HG02981 (cell line): ENCODE data around the gene MANSC4.
A peak's percentile ranks its signal among the peaks of the same experiment; 100 is the strongest.

Experiments
- ATAC-seq: cut with Tn5 transposase; IDR thresholded peaks from one replicate; pipeline ENCODE4 v1.9.1; 2021; ENCODE audit warnings: mild to moderate bottlenecking, moderate library complexity; ENCODE audit not compliant: unreplicated experiment

The MANSC4 gene

DNA sequence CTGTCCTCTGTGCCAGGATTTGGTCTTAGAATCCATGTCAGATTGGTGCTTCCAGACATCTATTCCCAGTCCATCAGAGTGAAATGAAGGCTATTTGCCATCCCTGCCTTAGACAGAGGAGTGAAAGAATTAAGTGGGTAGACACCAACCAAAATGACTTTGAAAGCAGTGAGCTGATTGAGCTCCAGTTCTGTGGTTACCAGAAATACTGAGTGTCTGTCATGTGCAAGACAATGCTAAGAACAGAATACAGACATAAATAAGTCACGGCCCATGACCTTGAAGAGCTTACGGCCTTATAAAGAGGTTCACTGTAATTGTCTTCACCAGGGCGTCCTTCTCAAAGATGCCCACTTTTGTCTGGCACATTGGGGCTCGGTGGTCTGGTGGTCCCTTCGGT lies 21.6 kb upstream of the MANSC4 start:
- ATAC-seq: no peak

DNA sequence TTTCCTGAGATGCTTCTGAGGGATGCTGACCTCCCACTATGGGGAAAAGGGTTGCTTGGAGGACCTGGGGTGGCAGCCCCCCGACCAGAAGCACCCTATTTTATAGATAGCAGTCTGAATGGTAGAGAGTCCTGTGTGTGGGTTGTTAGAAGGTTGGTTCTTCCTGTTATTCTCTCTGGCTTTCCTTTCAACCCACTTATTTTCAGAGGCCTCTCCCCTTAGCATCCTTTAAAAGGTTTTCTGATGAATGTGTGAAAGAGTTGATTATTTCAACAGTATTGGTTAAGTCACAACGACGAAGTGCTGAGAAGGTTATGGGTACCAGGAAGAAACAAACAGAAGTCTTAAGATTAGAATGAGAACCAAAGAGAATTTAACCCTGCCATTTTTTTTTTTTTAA lies 20.8 kb upstream of the MANSC4 start:
- no peak for ATAC-seq

DNA sequence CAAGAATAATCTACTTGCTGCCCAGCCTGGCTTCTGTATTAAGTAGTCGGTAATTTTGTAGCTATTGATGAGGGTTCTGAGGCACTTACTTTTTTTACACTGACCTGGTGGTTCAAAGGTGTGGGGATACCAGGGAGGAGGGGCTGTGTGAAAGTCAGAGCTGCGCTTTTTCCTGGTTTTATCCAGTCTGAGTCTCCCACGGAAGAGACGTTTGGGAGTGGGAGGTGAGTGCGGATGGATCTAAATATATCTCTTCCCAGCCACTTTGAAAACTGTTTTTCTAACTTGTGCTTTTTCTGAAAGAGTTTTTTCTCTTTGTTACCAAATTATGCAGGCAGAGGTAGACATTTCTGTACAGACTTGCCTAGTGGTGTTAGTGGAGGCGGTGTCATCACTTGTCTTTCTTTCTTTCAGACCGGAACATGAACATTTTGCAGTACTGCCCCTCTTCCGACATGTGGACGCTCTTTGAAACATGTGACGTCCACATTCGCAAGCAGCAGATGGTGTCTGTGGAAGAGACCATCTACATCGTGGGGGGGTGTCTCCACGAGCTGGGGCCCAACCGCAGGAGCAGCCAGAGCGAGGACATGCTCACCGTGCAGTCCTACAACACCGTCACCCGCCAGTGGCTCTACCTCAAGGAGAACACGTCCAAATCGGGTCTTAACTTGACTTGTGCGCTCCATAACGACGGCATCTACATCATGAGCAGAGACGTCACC lies 17.4 kb upstream of the MANSC4 start:
- no peak for ATAC-seq

DNA sequence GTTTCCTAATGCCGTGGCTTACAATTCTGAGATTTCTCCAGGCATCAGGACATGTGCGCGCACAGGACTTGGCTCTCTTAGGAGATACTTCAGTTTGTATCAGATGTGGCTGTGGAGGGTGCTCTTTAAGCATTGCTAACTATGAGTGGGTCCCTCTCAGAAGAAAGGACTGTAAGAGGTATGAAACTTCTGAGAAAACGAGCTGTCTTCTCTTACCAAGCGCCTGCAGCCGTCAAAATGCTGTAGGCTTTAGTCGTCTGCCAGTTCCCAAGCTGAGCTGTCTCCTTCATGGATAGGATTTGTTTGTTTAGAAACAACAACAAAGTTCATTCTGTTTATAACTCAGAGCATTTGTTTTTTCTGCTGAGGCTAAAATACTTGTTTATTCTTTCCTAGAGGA lies 16.1 kb upstream of the MANSC4 start:
- no peak for ATAC-seq

DNA sequence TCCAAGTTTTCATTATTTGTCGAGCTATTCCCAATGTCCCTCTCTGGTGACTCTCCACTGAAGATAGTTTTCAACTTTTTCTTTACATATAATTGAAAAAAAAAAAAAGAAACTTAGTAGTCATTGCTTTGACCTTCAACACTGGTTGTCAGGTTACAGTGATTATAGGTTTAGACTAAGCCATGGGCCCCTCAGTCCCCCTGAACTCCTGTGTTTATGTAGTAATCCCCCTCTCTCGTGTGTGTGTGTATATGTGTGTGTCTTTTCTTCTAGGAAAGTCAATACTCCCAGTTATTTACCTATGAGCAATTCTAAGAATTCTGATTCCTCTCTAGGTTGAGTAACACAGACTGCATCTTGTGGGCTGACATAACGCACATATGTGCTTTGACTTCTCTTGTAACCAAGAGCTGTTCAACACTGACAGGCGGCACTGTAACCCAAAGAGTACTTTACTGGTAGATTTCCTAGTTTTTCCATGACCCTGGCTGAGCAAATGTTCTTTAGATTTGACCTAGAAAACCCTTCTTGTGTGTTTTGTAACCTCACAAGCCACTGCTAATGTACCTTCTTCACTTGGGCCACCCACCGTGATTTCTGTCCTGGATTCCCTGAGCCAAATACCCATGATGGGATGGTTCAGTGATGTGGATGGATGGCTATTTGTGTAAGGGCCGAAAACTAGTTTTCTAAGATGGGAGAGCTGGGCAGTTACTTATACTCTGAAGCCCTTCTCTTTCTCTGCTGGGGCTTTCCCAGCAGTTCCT lies 15.0 kb upstream of the MANSC4 start:
- no peak for ATAC-seq

DNA sequence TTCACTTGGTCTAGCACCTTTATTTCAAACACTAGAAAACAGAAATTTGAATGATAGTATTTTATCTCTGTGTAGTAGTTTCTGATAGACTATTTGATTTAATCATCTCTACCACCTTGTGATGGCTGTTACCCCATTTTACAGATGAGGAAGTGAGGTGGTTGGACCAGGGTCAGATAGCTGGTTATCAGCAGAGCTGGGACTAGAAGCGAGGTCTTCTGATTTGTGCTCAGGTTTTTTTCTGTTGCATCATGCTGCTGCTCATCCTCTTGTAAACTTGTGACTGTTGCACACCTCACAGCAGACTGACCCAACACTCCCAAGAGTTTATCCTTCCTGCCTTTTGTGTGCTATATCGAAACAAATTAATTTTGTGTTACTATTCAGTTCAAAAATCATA lies 10.1 kb upstream of the MANSC4 start:
- ATAC-seq: no peak

DNA sequence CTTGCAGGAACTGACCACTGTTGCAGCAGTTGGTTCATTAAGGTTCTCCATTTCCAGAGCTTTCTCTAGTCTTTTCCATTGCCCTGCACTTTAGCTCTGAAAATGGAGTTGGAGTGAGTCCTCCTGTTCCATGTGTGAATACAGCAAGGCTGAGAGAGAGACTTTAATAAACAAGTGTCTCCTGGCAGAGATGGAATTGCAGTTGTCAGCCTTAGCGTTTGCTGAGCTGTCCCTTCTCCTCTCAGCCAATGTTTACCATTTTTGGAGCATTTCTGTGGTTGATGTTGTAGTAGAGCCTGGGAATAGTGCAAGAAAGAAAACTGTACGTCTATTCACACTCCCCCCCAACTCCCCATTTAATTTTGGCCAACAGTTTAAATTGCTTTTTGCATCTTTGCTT lies 7.5 kb upstream of the MANSC4 start:
- no peak for ATAC-seq

DNA sequence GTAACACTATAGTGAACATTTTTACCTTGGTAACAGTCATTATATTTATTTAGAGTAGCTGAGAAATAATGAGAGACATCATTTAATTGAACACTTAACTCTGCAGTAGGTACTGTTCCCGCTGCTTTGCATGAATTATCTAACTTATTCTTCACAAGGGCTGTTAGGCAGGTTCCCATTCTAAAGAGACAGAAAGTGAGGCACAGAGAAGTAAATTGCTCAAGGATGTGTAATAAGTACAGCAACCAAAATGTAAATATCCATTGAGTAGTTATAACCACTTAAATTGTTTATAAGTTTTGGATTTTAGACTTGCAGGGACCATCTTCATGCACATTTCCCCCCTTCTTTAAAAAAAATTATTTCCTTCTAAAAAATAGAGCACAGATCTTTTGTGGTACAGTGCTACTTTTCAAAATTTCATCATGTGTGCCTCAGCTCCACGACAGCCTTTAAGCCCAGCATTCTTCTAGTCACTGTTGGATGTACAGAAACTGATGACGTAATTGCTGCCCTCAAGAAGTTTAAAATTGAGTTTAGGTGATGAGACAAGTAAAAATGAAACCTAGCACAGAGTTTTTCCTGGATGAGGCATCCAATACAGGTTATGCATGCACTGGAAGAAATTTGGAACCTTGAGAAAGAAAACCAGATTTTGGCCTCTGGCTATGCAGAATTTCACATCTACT lies 6.0 kb upstream of the MANSC4 start:
- no peak for ATAC-seq

DNA sequence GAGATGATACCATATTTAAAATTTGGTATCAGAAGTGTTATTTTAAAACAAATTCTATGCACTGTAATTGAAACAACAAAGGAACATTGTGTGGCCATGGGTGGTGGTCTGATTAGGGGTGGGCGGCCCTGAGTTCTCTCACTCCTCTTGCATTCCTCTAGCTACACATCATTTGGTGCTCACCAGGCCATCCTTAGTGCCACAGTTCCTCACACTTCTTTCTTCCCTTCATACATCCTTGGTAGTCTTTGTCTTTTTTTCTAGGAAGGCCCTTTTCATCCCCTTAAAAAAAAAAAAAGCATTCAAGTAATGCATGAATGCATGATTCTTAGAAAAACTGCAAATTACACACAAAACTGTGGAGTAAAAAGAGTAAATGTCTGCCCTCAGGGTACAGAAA lies 2.4 kb upstream of the MANSC4 start:
- no peak for ATAC-seq

DNA sequence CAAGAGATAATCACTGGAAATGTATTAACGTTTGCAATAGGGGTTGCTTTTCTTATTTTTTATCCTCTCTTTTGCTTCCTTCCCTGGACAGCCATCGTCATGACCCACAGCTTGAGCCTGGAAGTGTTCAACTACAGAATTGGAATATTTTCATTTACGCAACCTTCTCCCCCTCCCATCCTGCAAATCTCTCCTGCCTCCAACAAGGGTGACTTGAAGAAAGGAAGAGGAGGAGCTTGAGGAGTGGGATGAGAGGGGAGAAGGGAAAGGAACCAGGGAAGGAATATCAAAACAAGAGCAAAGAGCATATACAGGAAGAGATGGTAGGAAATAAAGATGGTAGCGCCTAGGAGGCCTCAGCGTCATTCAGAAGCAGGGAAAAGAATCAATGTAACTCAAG lies 1.6 kb upstream of the MANSC4 start:
- no peak for ATAC-seq

DNA sequence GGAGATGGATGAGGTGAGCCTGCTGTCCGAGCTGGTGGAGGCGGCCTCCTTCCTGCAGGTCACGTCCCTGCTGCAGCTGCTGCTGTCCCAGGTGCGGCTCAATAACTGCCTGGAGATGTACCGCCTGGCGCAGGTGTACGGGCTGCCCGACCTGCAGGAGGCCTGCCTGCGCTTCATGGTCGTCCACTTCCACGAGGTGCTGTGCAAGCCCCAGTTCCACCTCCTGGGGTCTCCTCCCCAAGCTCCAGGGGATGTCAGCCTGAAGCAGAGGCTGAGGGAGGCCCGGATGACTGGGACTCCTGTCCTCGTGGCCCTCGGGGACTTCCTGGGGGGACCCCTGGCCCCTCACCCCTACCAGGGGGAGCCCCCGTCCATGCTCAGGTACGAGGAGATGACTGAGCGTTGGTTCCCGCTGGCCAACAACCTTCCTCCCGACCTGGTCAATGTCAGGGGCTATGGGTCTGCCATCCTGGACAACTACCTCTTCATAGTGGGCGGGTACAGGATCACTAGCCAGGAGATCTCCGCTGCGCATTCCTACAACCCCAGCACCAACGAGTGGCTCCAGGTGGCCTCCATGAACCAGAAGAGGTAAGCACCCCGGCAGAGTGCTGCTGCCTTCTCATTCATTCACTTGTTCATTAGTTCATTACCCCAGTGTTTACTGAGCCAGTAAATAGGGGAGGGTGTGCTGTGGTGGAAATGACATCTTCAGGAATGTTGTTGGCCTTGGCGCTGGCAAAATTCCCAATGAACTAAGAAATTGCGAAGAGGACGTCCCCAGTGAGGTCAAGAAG lies 774 bp upstream of the MANSC4 start:
- peak; percentile 27 for ATAC-seq

DNA sequence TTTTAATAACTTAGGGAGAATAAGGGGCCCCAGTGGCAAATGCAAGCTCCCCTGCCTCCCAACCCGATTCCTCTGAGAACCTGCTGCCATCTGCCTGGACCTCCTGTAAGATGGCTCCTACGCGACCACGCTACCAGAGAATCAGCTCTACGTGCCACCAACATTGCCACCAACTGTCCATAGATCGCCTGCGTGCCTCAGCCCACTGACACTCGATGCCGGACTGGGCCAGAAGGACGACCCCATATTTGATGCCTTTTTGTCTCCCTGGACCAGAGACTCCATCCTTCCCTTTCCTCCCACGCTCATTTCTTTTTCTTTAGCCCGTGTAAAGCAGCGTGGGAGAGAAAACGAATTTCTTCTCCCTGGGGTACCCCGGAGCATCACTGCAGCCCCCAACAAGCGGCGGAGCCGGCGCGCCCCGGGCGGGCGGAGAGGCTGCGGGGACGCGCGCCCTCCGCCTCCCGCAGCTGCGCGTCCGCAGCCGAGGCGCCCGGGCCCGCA lies 568 bp downstream of the MANSC4 start:
- peak; percentile 54 for ATAC-seq

DNA sequence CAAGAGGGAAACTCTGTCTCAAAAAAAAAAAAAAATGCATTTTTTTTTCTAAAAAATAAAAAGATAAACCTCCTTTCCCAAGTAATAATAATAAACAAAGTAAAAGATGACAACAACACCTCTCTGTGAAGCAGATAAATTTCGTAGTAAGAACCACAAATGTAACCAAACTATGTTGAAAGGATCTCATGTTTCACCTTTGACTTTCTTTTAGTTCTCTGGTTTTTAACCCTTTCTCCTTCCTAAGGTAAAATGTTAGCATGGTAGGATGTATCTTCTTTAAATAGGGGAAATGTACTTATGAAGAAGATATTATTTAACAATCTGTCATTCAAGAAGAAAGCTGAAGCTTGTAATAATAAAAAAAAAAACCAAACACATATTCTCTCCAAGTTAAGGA lies 1.8 kb downstream of the MANSC4 start:
- ATAC-seq: no peak

DNA sequence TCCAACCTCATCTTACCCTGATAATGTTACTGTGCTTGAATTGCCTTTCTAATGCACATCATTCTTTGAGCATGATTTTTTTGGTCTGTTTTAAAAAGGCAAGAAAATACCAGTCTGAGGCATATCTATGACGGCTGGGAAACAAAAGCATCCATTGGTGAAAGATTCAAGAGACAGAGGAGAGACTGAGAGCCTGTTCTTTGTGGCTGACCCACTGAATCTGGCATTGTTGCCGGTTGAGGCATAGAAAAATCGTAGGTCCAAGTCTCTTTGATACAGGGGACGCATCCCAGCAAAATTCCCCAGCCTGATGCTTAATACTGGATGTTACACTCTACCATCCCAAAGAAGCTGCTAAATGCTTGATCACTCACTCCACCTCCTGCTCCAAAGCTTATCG lies 2.9 kb downstream of the MANSC4 start:
- no peak for ATAC-seq

DNA sequence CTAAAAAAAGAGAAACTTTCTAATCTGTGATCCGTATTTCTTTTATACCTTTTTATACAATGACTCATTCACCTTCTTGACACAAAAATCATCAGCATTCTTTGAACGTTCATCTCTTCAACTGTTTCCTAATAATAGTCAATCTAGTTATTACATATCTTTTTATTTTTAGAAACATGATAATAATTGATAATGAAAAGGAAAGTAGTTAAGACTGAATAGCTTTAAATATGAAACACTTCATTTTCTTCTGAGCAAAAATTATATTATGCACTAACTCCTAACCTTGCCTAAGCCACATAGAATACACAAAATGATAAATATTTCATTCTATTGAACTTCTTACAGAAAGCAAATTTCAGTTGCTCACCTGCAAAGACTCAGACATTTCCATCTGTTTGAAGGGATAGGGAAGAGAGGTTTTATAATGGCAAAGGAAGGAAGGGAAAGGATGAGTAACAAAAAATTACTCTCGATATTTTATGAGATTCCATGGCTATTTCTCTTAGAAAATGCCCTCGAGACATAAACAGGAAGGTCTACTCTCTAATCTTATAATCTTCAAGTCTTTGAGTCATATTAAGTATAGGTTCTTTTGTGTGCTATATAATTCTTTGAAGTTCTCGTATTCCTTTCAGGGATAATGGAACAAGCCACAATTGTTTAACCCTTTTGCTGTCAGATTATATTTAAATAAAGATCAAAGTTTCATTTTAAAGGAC lies 7.5 kb downstream of the MANSC4 start:
- no peak for ATAC-seq

DNA sequence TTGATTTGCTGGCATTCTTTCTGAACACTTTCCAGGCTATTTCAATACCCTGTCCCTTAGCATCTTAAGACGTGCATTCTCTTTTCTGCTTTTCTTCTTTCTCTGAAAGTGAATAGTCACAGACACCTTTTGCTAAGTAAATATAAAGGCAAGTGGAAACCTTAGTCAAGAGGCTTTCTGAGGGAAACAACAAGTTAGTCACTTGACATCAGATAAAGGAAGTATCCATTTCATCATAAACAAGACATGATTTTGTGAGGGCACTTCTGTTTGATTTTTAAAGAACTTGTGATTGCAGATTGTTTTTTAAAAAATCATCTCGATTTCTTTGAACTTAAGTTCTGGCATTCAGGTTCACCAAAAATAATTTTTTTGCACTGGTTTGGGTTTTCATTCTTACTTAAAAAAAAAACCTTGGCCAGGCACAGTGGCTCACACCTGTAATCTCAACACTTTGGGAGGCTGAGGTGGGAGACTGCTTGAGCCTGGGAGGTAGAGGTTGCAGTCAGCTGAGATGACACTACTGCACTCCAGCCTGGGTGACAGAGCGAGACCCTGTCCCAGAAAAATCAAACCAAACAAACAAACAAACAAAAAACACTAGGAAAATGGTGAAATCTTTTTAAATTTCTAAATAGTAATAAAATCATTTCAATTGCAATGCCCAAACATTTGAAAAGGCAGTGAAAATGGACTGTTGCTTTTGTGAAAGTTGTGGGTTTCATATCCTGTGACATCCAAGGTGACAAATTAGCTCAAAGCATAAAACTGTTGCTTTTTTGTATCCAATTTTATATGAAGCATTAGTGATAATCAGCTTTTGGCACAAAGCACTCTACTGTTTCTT lies 8.3 kb downstream of the MANSC4 start:
- no peak for ATAC-seq

DNA sequence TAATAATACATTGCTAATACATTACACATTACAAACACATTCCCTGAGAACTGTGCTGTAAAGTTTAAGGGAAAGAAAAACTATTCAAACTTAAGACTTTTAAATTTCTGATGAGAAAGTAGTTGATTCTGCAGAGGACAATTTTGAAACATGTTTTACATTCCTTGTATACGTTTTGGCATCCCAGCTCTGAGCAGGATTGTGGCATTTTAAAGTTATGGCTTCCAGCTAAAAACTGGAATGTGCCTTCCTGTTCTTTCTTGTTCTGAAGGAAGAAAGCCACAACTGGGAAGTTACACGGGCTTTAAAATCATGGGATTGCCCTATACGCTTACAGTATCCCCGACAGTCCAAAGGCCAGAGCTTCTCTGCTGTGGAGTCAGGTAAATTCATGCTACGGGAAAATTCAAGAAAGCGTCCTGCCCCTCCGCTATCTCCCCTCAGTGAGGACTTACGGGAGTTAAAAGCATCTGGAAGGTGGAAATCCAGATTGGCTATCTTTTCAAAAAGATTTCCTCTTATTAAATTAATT lies 10.8 kb downstream of the MANSC4 start:
- no peak for ATAC-seq

DNA sequence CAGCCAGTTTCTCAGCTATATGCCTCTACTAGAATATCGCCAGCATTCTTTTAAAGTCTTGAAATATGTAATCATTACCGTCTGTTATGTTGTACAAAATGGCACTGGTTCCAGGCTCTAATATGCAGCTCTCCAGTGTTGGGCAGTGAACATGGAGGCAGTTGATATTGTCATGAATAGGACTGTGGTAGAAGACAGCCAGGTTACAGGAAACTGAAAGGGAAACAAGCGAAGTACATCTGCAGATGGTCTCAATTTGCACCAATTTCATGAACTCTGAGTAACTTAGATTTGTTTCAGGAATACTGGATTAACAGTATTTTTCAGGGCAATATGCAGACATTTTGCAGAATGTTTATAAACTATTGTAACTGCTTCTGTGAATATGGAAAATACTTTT lies 13.4 kb downstream of the MANSC4 start:
- no peak for ATAC-seq

DNA sequence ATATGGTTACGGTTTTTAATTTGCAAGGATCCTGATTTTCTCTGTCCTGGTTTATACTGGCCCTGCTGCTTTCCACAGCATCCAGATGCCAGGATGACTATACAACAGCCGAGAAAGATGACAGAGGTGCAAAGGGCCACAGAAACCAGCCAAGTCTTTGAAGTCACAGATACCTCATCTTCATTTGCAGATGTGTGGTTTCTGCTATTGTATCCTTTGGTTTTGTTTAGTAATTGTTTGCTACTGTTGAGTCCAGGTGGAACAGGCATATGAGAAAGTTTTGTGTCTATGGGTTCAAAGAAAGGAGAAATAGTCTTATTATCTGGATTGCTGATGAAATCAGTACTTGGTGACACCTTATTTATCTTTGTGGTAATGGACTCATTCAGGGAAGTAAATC lies 17.3 kb downstream of the MANSC4 start:
- ATAC-seq: no peak
